Measurements from ENCODE around the gene KCP. TPM values are rescaled to one million over a fixed set of nuclear protein-coding genes. Genes with fewer than 3 reads are reported as not detected.

Gene KCP
- total and polyA plus RNA-seq, 2 experiments from 2014 or later, result 0.76 to 1.1 TPM

DNA sequence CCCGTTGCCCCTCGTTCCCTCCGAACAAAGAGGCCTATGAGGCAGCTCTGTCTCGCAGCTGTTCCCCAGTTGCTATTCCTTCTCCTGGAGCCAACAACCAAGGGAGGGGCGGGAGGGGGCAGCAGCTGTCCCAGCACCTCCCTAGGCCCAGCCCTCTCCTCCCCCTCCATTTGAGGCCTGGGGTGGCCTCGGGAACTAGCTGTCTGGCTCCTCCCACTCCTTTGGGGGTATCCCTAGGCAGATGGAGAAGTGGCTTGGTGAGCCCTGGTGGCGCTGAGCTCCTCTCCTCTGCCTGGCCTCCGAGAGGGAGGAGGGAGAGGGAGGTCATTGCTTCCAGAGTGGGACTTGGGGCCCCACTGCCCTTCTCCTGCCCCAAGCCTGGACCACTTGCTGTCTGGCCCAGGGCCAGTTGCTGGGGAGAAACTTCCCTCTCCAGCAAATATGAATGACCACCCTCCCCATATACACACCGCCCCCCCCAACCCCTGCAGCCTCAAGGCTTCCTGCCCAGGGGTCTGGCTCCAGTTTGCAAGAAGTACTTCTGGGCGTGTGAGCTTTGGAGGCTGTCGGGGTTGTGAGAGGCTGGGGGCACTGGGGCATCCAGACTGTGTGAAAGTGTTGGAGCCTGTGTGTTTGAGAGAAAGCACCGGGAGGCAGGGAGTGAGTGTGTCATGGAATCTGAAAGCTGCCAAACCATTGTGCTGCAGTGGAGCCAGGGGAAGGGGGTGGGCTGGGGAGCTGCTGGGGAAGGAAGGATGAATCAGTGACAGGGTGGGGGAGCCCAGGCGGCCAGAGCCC, 77.2 kb downstream of the KCP start:
- peaks cover 3% of the 10 kb centered on the region for H3F3A ChIP-seq (replicated peaks; ENCODE audit: low read depth)
- peak overlapping the region; percentile 96 for H3K4me2 ChIP-seq
- peaks cover 28% of the 10 kb centered on the region for H3K4me1 ChIP-seq (ENCODE audit: insufficient read depth)
- H4K20me1 ChIP-seq (replicated peaks; ENCODE audit: insufficient read depth), result no peaks in the 10 kb centered on the region
- H3K27ac Mint-ChIP-seq, result no peak overlapping the region; the same call in 1 of the 2 replicates
- no peaks in the 10 kb centered on the region for H3K9me2 ChIP-seq (ENCODE audit: insufficient read depth)
- H3K79me2 ChIP-seq (replicated peaks; ENCODE audit: insufficient read depth), result no peaks in the 10 kb centered on the region
- H3K9me3 Mint-ChIP-seq, result no peaks in the 10 kb centered on the region
- H3K4me1 Mint-ChIP-seq, result peaks cover 25% of the 10 kb centered on the region
- DNase-seq (ENCODE audit: low spot score) (peak; percentile 55), ATAC-seq (peak; percentile 16)
- no peak for TF ChIP-seq JUNB (IDR thresholded peaks at IDR 0.05; ENCODE audit: unreplicated experiment)
- TF ChIP-seq POLR2AphosphoS5 (IDR thresholded peaks at IDR 0.05; ENCODE audit: low read depth), result no peak
- TF ChIP-seq, protein P1, sequence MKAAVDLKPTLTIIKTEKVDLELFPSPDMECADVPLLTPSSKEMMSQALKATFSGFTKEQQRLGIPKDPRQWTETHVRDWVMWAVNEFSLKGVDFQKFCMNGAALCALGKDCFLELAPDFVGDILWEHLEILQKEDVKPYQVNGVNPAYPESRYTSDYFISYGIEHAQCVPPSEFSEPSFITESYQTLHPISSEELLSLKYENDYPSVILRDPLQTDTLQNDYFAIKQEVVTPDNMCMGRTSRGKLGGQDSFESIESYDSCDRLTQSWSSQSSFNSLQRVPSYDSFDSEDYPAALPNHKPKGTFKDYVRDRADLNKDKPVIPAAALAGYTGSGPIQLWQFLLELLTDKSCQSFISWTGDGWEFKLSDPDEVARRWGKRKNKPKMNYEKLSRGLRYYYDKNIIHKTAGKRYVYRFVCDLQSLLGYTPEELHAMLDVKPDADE (IDR thresholded peaks at IDR 0.05), result no peak
- no peak for TF ChIP-seq ZNF331 (CRISPR knock-in tag; IDR thresholded peaks at IDR 0.05; ENCODE audit: low read depth)
- no peak for TF ChIP-seq EZH2 (IDR thresholded peaks at IDR 0.05; ENCODE audit: low read depth, unreplicated experiment)
- no peak for TF ChIP-seq STAT1 (IDR thresholded peaks at IDR 0.05; ENCODE audit: unreplicated experiment)
- TF ChIP-seq, protein P2, sequence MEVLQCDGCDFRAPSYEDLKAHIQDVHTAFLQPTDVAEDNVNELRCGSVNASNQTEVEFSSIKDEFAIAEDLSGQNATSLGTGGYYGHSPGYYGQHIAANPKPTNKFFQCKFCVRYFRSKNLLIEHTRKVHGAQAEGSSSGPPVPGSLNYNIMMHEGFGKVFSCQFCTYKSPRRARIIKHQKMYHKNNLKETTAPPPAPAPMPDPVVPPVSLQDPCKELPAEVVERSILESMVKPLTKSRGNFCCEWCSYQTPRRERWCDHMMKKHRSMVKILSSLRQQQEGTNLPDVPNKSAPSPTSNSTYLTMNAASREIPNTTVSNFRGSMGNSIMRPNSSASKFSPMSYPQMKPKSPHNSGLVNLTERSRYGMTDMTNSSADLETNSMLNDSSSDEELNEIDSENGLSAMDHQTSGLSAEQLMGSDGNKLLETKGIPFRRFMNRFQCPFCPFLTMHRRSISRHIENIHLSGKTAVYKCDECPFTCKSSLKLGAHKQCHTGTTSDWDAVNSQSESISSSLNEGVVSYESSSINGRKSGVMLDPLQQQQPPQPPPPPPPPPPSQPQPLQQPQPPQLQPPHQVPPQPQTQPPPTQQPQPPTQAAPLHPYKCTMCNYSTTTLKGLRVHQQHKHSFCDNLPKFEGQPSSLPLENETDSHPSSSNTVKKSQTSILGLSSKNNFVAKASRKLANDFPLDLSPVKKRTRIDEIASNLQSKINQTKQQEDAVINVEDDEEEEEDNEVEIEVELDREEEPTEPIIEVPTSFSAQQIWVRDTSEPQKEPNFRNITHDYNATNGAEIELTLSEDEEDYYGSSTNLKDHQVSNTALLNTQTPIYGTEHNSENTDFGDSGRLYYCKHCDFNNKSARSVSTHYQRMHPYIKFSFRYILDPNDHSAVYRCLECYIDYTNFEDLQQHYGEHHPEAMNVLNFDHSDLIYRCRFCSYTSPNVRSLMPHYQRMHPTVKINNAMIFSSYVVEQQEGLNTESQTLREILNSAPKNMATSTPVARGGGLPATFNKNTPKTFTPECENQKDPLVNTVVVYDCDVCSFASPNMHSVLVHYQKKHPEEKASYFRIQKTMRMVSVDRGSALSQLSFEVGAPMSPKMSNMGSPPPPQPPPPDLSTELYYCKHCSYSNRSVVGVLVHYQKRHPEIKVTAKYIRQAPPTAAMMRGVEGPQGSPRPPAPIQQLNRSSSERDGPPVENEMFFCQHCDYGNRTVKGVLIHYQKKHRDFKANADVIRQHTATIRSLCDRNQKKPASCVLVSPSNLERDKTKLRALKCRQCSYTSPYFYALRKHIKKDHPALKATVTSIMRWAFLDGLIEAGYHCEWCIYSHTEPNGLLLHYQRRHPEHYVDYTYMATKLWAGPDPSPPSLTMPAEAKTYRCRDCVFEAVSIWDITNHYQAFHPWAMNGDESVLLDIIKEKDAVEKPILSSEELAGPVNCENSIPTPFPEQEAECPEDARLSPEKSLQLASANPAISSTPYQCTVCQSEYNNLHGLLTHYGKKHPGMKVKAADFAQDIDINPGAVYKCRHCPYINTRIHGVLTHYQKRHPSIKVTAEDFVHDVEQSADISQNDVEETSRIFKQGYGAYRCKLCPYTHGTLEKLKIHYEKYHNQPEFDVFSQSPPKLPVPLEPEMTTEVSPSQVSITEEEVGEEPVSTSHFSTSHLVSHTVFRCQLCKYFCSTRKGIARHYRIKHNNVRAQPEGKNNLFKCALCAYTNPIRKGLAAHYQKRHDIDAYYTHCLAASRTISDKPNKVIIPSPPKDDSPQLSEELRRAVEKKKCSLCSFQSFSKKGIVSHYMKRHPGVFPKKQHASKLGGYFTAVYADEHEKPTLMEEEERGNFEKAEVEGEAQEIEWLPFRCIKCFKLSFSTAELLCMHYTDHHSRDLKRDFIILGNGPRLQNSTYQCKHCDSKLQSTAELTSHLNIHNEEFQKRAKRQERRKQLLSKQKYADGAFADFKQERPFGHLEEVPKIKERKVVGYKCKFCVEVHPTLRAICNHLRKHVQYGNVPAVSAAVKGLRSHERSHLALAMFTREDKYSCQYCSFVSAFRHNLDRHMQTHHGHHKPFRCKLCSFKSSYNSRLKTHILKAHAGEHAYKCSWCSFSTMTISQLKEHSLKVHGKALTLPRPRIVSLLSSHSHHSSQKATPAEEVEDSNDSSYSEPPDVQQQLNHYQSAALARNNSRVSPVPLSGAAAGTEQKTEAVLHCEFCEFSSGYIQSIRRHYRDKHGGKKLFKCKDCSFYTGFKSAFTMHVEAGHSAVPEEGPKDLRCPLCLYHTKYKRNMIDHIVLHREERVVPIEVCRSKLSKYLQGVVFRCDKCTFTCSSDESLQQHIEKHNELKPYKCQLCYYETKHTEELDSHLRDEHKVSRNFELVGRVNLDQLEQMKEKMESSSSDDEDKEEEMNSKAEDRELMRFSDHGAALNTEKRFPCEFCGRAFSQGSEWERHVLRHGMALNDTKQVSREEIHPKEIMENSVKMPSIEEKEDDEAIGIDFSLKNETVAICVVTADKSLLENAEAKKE (CRISPR knock-in tag; IDR thresholded peaks at IDR 0.05), result no peak
- TF ChIP-seq, protein P3, sequence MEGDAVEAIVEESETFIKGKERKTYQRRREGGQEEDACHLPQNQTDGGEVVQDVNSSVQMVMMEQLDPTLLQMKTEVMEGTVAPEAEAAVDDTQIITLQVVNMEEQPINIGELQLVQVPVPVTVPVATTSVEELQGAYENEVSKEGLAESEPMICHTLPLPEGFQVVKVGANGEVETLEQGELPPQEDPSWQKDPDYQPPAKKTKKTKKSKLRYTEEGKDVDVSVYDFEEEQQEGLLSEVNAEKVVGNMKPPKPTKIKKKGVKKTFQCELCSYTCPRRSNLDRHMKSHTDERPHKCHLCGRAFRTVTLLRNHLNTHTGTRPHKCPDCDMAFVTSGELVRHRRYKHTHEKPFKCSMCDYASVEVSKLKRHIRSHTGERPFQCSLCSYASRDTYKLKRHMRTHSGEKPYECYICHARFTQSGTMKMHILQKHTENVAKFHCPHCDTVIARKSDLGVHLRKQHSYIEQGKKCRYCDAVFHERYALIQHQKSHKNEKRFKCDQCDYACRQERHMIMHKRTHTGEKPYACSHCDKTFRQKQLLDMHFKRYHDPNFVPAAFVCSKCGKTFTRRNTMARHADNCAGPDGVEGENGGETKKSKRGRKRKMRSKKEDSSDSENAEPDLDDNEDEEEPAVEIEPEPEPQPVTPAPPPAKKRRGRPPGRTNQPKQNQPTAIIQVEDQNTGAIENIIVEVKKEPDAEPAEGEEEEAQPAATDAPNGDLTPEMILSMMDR (conservative IDR thresholded peaks at IDR 0.05; ENCODE audit: low read depth in 2 of 2), result no peak
- TF ChIP-seq, protein P4, sequence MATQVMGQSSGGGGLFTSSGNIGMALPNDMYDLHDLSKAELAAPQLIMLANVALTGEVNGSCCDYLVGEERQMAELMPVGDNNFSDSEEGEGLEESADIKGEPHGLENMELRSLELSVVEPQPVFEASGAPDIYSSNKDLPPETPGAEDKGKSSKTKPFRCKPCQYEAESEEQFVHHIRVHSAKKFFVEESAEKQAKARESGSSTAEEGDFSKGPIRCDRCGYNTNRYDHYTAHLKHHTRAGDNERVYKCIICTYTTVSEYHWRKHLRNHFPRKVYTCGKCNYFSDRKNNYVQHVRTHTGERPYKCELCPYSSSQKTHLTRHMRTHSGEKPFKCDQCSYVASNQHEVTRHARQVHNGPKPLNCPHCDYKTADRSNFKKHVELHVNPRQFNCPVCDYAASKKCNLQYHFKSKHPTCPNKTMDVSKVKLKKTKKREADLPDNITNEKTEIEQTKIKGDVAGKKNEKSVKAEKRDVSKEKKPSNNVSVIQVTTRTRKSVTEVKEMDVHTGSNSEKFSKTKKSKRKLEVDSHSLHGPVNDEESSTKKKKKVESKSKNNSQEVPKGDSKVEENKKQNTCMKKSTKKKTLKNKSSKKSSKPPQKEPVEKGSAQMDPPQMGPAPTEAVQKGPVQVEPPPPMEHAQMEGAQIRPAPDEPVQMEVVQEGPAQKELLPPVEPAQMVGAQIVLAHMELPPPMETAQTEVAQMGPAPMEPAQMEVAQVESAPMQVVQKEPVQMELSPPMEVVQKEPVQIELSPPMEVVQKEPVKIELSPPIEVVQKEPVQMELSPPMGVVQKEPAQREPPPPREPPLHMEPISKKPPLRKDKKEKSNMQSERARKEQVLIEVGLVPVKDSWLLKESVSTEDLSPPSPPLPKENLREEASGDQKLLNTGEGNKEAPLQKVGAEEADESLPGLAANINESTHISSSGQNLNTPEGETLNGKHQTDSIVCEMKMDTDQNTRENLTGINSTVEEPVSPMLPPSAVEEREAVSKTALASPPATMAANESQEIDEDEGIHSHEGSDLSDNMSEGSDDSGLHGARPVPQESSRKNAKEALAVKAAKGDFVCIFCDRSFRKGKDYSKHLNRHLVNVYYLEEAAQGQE (IDR thresholded peaks at IDR 0.05; ENCODE audit: unreplicated experiment), result no peak
- TF ChIP-seq CREB1 (CRISPR knock-in tag; IDR thresholded peaks at IDR 0.05; ENCODE audit: low read depth), result no peak
- no peak for TF ChIP-seq ZNF114 (CRISPR knock-in tag; IDR thresholded peaks at IDR 0.05)
- TF ChIP-seq NANOG (IDR thresholded peaks at IDR 0.05; ENCODE audit: borderline replicate concordance), result no peak
- peak overlapping the region; percentile 70 for H3K4me3 Mint-ChIP-seq
- H3K36me3 Mint-ChIP-seq (ENCODE audit: low read depth), result no peaks in the 10 kb centered on the region
- H3K27me3 Mint-ChIP-seq (ENCODE audit: insufficient read depth, low read depth, poor library complexity), result peaks cover 48% of the 10 kb centered on the region
- no peak overlapping the region for H3K27ac ChIP-seq (ENCODE audit: low read depth)
- peak overlapping the region; percentile 76 for H3K4me3 ChIP-seq
- no peaks in the 10 kb centered on the region for H3K36me3 ChIP-seq (ENCODE audit: insufficient read depth)
- peaks cover 38% of the 10 kb centered on the region for H3K27me3 ChIP-seq (ENCODE audit: insufficient read depth)
- peak overlapping the region; percentile 98 for H2AFZ ChIP-seq
